ENCODE measurements around the gene CEP43.

CEP43 gene

GRCh38 chr6:167027308-167027707, 28.1 kb downstream of the CEP43 start:
- no peak overlapping the region for H3K4me2 ChIP-seq (ENCODE audit: low read length)
- H3K79me2 ChIP-seq (ENCODE audit: control insufficient read depth, low read length): no peaks in the 10 kb centered on the region
- no peaks in the 10 kb centered on the region for H3K27me3 ChIP-seq (ENCODE audit: control insufficient read depth, low read length)
- TF ChIP-seq CTCF (IDR thresholded peaks at IDR 0.05; ENCODE audit: low read depth, low read length, poor library complexity, severe bottlenecking): no peak
- no peak for TF ChIP-seq EZH2phosphoT487 (IDR thresholded peaks at IDR 0.05; ENCODE audit: borderline replicate concordance, low read length)
- H4K20me1 ChIP-seq (ENCODE audit: control insufficient read depth, insufficient read depth, low read depth, low read length): no peaks in the 10 kb centered on the region
- H3K9me3 ChIP-seq (ENCODE audit: control insufficient read depth, insufficient read depth, low read length): no peaks in the 10 kb centered on the region
- peaks cover 92% of the 10 kb centered on the region for H3K36me3 ChIP-seq (ENCODE audit: control insufficient read depth, low read length)
- no peaks in the 10 kb centered on the region for H3K4me1 ChIP-seq (ENCODE audit: control insufficient read depth, low read length)
- H3K27ac ChIP-seq (ENCODE audit: low read depth, low read length): no peak overlapping the region
- no peak overlapping the region for H3K4me3 ChIP-seq (ENCODE audit: low read length)
- H3F3A ChIP-seq (ENCODE audit: control insufficient read depth, insufficient read depth): no peaks in the 10 kb centered on the region
- no peaks in the 10 kb centered on the region for H3K9me2 ChIP-seq (replicated peaks; ENCODE audit: control insufficient read depth, low read length)

GRCh38 chr6:167027772-167028171, 28.6 kb downstream of the CEP43 start:
- Histone ChIP-seq H3K4me2 (ENCODE audit: low read length) (no peak overlapping the region), H4K20me1 (ENCODE audit: control insufficient read depth, insufficient read depth, low read depth, low read length) (no peaks in the 10 kb centered on the region), H3K4me3 (ENCODE audit: low read length) (no peak overlapping the region), H3K36me3 (ENCODE audit: control insufficient read depth, low read length) (peaks cover 90% of the 10 kb centered on the region), H3K27ac (ENCODE audit: low read depth, low read length) (no peak overlapping the region), H3F3A (ENCODE audit: control insufficient read depth, insufficient read depth) (no peaks in the 10 kb centered on the region), H3K9me3 (ENCODE audit: control insufficient read depth, insufficient read depth, low read length) (no peaks in the 10 kb centered on the region), H3K4me1 (ENCODE audit: control insufficient read depth, low read length) (no peaks in the 10 kb centered on the region), H3K9me2 (replicated peaks; ENCODE audit: control insufficient read depth, low read length) (no peaks in the 10 kb centered on the region), H3K79me2 (ENCODE audit: control insufficient read depth, low read length) (no peaks in the 10 kb centered on the region), H3K27me3 (ENCODE audit: control insufficient read depth, low read length) (no peaks in the 10 kb centered on the region)
- no peak for TF ChIP-seq EZH2phosphoT487 (IDR thresholded peaks at IDR 0.05; ENCODE audit: borderline replicate concordance, low read length)
- no peak for TF ChIP-seq CTCF (IDR thresholded peaks at IDR 0.05; ENCODE audit: low read depth, low read length, poor library complexity, severe bottlenecking)

GRCh38 chr6:167030222-167031072, 31.2 kb downstream of the CEP43 start:
- H3K36me3 ChIP-seq (ENCODE audit: control insufficient read depth, low read length): peaks cover 81% of the 10 kb centered on the region
- no peaks in the 10 kb centered on the region for H3K27me3 ChIP-seq (ENCODE audit: control insufficient read depth, low read length)
- no peak overlapping the region for H3K4me3 ChIP-seq (ENCODE audit: low read length)
- H3K79me2 ChIP-seq (ENCODE audit: control insufficient read depth, low read length): no peaks in the 10 kb centered on the region
- H3K4me2 ChIP-seq (ENCODE audit: low read length): no peak overlapping the region
- TF ChIP-seq CTCF (IDR thresholded peaks at IDR 0.05; ENCODE audit: low read depth, low read length, poor library complexity, severe bottlenecking) (no peak), EZH2phosphoT487 (IDR thresholded peaks at IDR 0.05; ENCODE audit: borderline replicate concordance, low read length) (no peak)
- H3K9me2 ChIP-seq (replicated peaks; ENCODE audit: control insufficient read depth, low read length): no peaks in the 10 kb centered on the region
- H4K20me1 ChIP-seq (ENCODE audit: control insufficient read depth, insufficient read depth, low read depth, low read length): no peaks in the 10 kb centered on the region
- no peaks in the 10 kb centered on the region for H3K9me3 ChIP-seq (ENCODE audit: control insufficient read depth, insufficient read depth, low read length)
- H3F3A ChIP-seq (ENCODE audit: control insufficient read depth, insufficient read depth): no peaks in the 10 kb centered on the region
- no peaks in the 10 kb centered on the region for H3K4me1 ChIP-seq (ENCODE audit: control insufficient read depth, low read length)
- no peak overlapping the region for H3K27ac ChIP-seq (ENCODE audit: low read depth, low read length)
